NCI-H2171 (cell line): Measurements from ENCODE around the gene HSPA5.
"Not testable (repeated sequence)": the region's sequence is repeated elsewhere in the genome, so short reads cannot be mapped to it uniquely, and the experiment has no call there.

ENCODE experiments used
- DNase-seq: peaks from one replicate; lab custom pipeline; 2025; lab: John Stamatoyannopoulos, UW

HSPA5 gene

GRCh38 chr9:125241863-125242739 lies 958 bp upstream of the HSPA5 start:
- DNase-seq, result no peak

- DNase-seq, result no peak
These were observed 519 bp downstream of the HSPA5 start for GRCh38 chr9:125240649-125240999.

- no peak for DNase-seq
These were observed 1.2 kb downstream of the HSPA5 start for GRCh38 chr9:125239631-125240597.

GRCh38 chr9:125238915-125239446 lies 2.2 kb downstream of the HSPA5 start:
- no peak for DNase-seq

- no peak for DNase-seq
These were observed 2.8 kb downstream of the HSPA5 start for GRCh38 chr9:125238127-125238914.

GRCh38 chr9:125236520-125237159 lies 4.5 kb downstream of the HSPA5 start:
- DNase-seq, result not testable (repeated sequence)

- no peak for DNase-seq
These were observed 5.2 kb downstream of the HSPA5 start for GRCh38 chr9:125235804-125236519.

GRCh38 chr9:125234099-125234498 lies 7.0 kb downstream of the HSPA5 start:
- DNase-seq, result not testable (repeated sequence)

- no peak for DNase-seq
These were observed 7.5 kb downstream of the HSPA5 start for GRCh38 chr9:125233678-125234077.

GRCh38 chr9:125227761-125228160 lies 13.4 kb downstream of the HSPA5 start:
- no peak for DNase-seq

GRCh38 chr9:125224858-125225257 lies 16.3 kb downstream of the HSPA5 start:
- not testable (repeated sequence) for DNase-seq

GRCh38 chr9:125218621-125219020 lies 22.5 kb downstream of the HSPA5 start:
- DNase-seq, result no peak

- no peak for DNase-seq
These were observed 27.0 kb downstream of the HSPA5 start for GRCh38 chr9:125214186-125214585.

- DNase-seq, result no peak
These were observed 36.7 kb downstream of the HSPA5 start for GRCh38 chr9:125204477-125204876.

GRCh38 chr9:125202846-125203618 lies 38.1 kb downstream of the HSPA5 start:
- no peak for DNase-seq

- DNase-seq, result peak; percentile 87
These were observed 40.7 kb downstream of the HSPA5 start, which contains the start of gene RABEPK for GRCh38 chr9:125200216-125201047. Gene RABEPK (plus strand): TSS chr9:125200542. CDS start chr9:125203014, 2,472 bp downstream.

- DNase-seq, result not testable (repeated sequence)
These were observed 45.6 kb downstream of the HSPA5 start for GRCh38 chr9:125195591-125195990.

GRCh38 chr9:125194466-125194865 lies 46.7 kb downstream of the HSPA5 start:
- DNase-seq, result not testable (repeated sequence)

GRCh38 chr9:125190361-125190801 lies 50.8 kb downstream of the HSPA5 start:
- DNase-seq, result no peak
